Uterus (tissue), 2 donors: Measurements from ENCODE around the gene RER1.

Source experiments
- POLR2A ChIP-seq, 2 donors: fragments of 450-650 bp; IDR thresholded peaks; one replicate each; pipeline ENCODE4 v1.6.1; 2016; ENCODE audit warnings: antibody characterized with exemption in 2 of 2, mild to moderate bottlenecking in 1 of 2, moderate library complexity in 1 of 2
- TF ChIP-seq, protein P1 (sequence below), 4 experiments: fragments of 200-600 bp in 2 of 4; fragments of 450-650 bp in 2 of 4; sonication (generic) in 2 of 4; IDR thresholded peaks; one replicate each; pipeline ENCODE4 v1.5.1; 2016 to 2019; ENCODE audit warnings: antibody characterized with exemption in 4 of 4, mild to moderate bottlenecking in 2 of 4, moderate library complexity in 1 of 4

DNA sequence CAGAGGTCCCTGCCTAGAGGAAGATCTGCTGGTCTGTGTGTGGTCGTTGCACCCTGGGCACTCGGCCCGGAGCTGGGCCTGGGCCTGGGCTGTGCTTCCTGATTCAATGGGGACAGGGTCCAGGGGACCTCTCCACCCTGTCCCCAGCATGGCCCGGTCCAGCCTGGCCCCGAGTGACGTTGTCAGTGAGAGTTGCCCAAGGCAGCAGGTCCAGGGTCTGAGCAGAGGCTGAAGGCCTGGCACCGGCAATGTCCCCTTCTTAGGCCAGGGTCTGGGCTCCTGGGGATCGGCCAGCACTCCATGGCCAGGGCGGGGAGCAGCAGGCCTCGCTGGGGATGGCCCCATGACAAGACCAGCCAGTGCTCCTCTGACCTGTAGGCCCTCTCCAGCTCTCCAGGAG lies 36.3 kb downstream of the RER1 start:
- TF ChIP-seq, protein P1, sequence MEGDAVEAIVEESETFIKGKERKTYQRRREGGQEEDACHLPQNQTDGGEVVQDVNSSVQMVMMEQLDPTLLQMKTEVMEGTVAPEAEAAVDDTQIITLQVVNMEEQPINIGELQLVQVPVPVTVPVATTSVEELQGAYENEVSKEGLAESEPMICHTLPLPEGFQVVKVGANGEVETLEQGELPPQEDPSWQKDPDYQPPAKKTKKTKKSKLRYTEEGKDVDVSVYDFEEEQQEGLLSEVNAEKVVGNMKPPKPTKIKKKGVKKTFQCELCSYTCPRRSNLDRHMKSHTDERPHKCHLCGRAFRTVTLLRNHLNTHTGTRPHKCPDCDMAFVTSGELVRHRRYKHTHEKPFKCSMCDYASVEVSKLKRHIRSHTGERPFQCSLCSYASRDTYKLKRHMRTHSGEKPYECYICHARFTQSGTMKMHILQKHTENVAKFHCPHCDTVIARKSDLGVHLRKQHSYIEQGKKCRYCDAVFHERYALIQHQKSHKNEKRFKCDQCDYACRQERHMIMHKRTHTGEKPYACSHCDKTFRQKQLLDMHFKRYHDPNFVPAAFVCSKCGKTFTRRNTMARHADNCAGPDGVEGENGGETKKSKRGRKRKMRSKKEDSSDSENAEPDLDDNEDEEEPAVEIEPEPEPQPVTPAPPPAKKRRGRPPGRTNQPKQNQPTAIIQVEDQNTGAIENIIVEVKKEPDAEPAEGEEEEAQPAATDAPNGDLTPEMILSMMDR (IDR thresholded peaks at IDR 0.05), result no peak
- no peak for TF ChIP-seq POLR2A (IDR thresholded peaks at IDR 0.05)
